HG02970 (cell line): ENCODE measurements around the gene COL25A1.

ENCODE experiments used
- ATAC-seq: cut with Tn5 transposase; IDR thresholded peaks from one replicate; pipeline ENCODE4 v1.9.1; 2021; ENCODE audit warnings: mild to moderate bottlenecking, moderate library complexity, moderate number of reproducible peaks; ENCODE audit not compliant: unreplicated experiment, low FRiP score

The COL25A1 gene

GRCh38 chr4:109216085-109216696 is 86.3 kb downstream of the COL25A1 start:
- no peak for ATAC-seq

GRCh38 chr4:109215506-109215905 is 87.0 kb downstream of the COL25A1 start:
- no peak for ATAC-seq

GRCh38 chr4:109214622-109215301 is 87.7 kb downstream of the COL25A1 start:
- no peak for ATAC-seq

- ATAC-seq, result no peak
Measured at GRCh38 chr4:109213056-109213455, 89.4 kb downstream of the COL25A1 start.

- ATAC-seq, result no peak
Measured at GRCh38 chr4:109211671-109212070, 90.8 kb downstream of the COL25A1 start.

GRCh38 chr4:109209647-109210046 is 92.8 kb downstream of the COL25A1 start:
- ATAC-seq, result no peak

- no peak for ATAC-seq
Measured at GRCh38 chr4:109207898-109208297, 94.6 kb downstream of the COL25A1 start.

- ATAC-seq, result no peak
Measured at GRCh38 chr4:109207061-109207460, 95.4 kb downstream of the COL25A1 start.

- ATAC-seq, result no peak
Measured at GRCh38 chr4:109206620-109207019, 95.8 kb downstream of the COL25A1 start.

GRCh38 chr4:109205186-109205585 is 97.3 kb downstream of the COL25A1 start:
- ATAC-seq, result no peak

- no peak for ATAC-seq
Measured at GRCh38 chr4:109199585-109199984, 102.9 kb downstream of the COL25A1 start.

- ATAC-seq, result no peak
Measured at GRCh38 chr4:109195646-109196045, 106.8 kb downstream of the COL25A1 start.

GRCh38 chr4:109191216-109191615 is 111.2 kb downstream of the COL25A1 start:
- no peak for ATAC-seq

- ATAC-seq, result no peak
Measured at GRCh38 chr4:109186458-109186945, 116.0 kb downstream of the COL25A1 start.

- no peak for ATAC-seq
Measured at GRCh38 chr4:109185951-109186350, 116.5 kb downstream of the COL25A1 start.

- ATAC-seq, result no peak
Measured at GRCh38 chr4:109185548-109185947, 116.9 kb downstream of the COL25A1 start.

- no peak for ATAC-seq
Measured at GRCh38 chr4:109184491-109184961, 117.9 kb downstream of the COL25A1 start.

- ATAC-seq, result no peak
Measured at GRCh38 chr4:109183931-109184490, 118.4 kb downstream of the COL25A1 start.

GRCh38 chr4:109182696-109183095 is 119.8 kb downstream of the COL25A1 start:
- ATAC-seq, result no peak

GRCh38 chr4:109179061-109179460 is 123.4 kb downstream of the COL25A1 start:
- no peak for ATAC-seq

GRCh38 chr4:109177096-109177810 is 125.2 kb downstream of the COL25A1 start:
- ATAC-seq, result no peak
